ENCODE data around the gene RPL4.

RPL4 gene

DNA sequence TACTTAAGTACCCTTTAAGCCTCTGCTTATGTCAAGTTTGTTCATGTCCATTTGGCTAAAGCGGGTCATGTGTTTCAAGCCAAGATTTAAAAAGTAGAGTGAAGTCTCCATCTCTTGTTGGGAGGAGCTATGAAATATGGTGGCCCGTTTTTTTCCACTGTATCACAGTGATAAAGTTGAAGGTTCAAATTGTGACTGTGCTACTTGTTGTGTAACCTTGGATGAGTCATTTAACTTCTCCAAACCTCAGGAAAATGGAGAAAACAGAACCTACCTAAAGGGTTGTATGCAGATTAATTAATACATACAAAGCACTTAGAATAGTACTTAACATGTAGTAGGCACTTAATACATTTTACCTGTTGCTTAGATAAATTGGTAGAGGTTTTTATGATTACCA lies 50.5 kb downstream of the RPL4 start:
- DNase-seq = no peak

- DNase-seq = no peak
These were observed 51.6 kb downstream of the RPL4 start for GRCh38 chr15:66452971-66453580.

DNA sequence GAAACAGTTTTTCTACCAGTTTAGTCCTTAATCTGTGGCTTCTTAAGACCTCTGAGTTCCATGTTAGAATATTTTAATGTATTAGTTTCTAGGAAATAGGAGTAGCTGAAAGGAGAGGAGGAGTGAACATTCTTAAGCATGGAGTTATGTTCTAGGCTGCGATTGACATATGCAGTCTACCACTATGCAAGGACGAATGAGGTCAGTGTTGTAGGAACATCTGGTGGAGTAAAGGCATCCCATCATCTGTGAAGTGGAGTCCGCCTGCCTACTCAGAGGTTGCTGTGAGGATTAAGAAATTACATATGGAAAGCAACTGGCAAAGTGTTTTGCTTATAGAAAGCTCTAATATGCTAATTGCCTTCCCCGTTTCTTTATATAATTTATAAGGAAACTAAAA lies 52.2 kb downstream of the RPL4 start:
- no peak for DNase-seq
